Activated CD4-positive, alpha-beta T cell treated with anti-CD3 and anti-CD28 coated beads, Interleukin-10, Interleukin-2, amounts not matched to agents 100 ng/mL and 50 ng/mL, durations not matched to agents 16 hours and 8 hours (primary cell): ENCODE data around the gene CTNNA3.

ENCODE experiments used
- DNase-seq: peaks from one replicate; pipeline ENCODE4 v3.0.0-alpha.2; 2020

The CTNNA3 gene

GRCh38 chr10:67664942-67665341 lies 31.1 kb downstream of the CTNNA3 start:
- no peak for DNase-seq

- DNase-seq: no peak
Measured at GRCh38 chr10:67663449-67664087, 32.4 kb downstream of the CTNNA3 start.

- no peak for DNase-seq
Measured at GRCh38 chr10:67662415-67662814, 33.6 kb downstream of the CTNNA3 start.

- DNase-seq: no peak
Measured at GRCh38 chr10:67659497-67659896, 36.5 kb downstream of the CTNNA3 start.

- DNase-seq: no peak
Measured at GRCh38 chr10:67657775-67658174, 38.2 kb downstream of the CTNNA3 start.

- no peak for DNase-seq
Measured at GRCh38 chr10:67650558-67650957, 45.4 kb downstream of the CTNNA3 start.

- DNase-seq: no peak
Measured at GRCh38 chr10:67648613-67649229, 47.3 kb downstream of the CTNNA3 start.

GRCh38 chr10:67630904-67631303 lies 65.1 kb downstream of the CTNNA3 start:
- no peak for DNase-seq

- DNase-seq: no peak
Measured at GRCh38 chr10:67629461-67629971, 66.5 kb downstream of the CTNNA3 start.

- DNase-seq: no peak
Measured at GRCh38 chr10:67622984-67623383, 73.0 kb downstream of the CTNNA3 start.

- no peak for DNase-seq
Measured at GRCh38 chr10:67622511-67622910, 73.5 kb downstream of the CTNNA3 start.

GRCh38 chr10:67621834-67622233 lies 74.2 kb downstream of the CTNNA3 start:
- no peak for DNase-seq

GRCh38 chr10:67618116-67618515 lies 77.9 kb downstream of the CTNNA3 start:
- DNase-seq: no peak

- peak; percentile 92 for DNase-seq
Measured at GRCh38 chr10:67612577-67613537, 83.1 kb downstream of the CTNNA3 start.

GRCh38 chr10:67612176-67612575 lies 83.8 kb downstream of the CTNNA3 start:
- DNase-seq: no peak

- DNase-seq: no peak
Measured at GRCh38 chr10:67609996-67610793, 85.8 kb downstream of the CTNNA3 start.

- no peak for DNase-seq
Measured at GRCh38 chr10:67608001-67608400, 88.0 kb downstream of the CTNNA3 start.

GRCh38 chr10:67607472-67607871 lies 88.5 kb downstream of the CTNNA3 start:
- DNase-seq: peak; percentile 9

GRCh38 chr10:67606572-67606971 lies 89.4 kb downstream of the CTNNA3 start:
- DNase-seq: no peak

GRCh38 chr10:67603701-67604100 lies 92.3 kb downstream of the CTNNA3 start:
- DNase-seq: no peak

- no peak for DNase-seq
Measured at GRCh38 chr10:67603086-67603485, 92.9 kb downstream of the CTNNA3 start.

- DNase-seq: no peak
Measured at GRCh38 chr10:67602268-67602950, 93.6 kb downstream of the CTNNA3 start.
